CD4-positive, alpha-beta T cell treated with Interleukin-6 at 100 ng/mL for 8 hours (primary cell): ENCODE data around the gene GALNT10.

ENCODE experiments used
- DNase-seq: peaks from one replicate; pipeline ENCODE4 v3.0.0-alpha.2; 2020; ENCODE audit warnings: mixed read lengths, low spot score

The GALNT10 gene

GRCh38 chr5:154179846-154180710, 10.5 kb upstream of the GALNT10 start:
- peak; percentile 57 for DNase-seq

- DNase-seq = no peak
Measured at GRCh38 chr5:154181161-154181560, 9.4 kb upstream of the GALNT10 start.

- DNase-seq = no peak
Measured at GRCh38 chr5:154189256-154189818, 1.2 kb upstream of the GALNT10 start.

GRCh38 chr5:154189819-154190594, 526 bp upstream of the GALNT10 start:
- DNase-seq = peak; percentile 79

GRCh38 chr5:154191467-154192261, 1.1 kb downstream of the GALNT10 start:
- no peak for DNase-seq

- no peak for DNase-seq
Measured at GRCh38 chr5:154193283-154193682, 2.8 kb downstream of the GALNT10 start.

- no peak for DNase-seq
Measured at GRCh38 chr5:154193701-154194121, 3.2 kb downstream of the GALNT10 start.

- DNase-seq = no peak
Measured at GRCh38 chr5:154194345-154195329, 4.1 kb downstream of the GALNT10 start.

GRCh38 chr5:154196281-154196680, 5.7 kb downstream of the GALNT10 start:
- DNase-seq = no peak

- DNase-seq = peak; percentile 15
Measured at GRCh38 chr5:154196955-154197652, 6.6 kb downstream of the GALNT10 start.

GRCh38 chr5:154197801-154198491, 7.4 kb downstream of the GALNT10 start:
- peak; percentile 74 for DNase-seq

- no peak for DNase-seq
Measured at GRCh38 chr5:154198611-154199230, 8.2 kb downstream of the GALNT10 start.

GRCh38 chr5:154199263-154199662, 8.7 kb downstream of the GALNT10 start:
- DNase-seq = no peak

GRCh38 chr5:154199671-154200220, 9.2 kb downstream of the GALNT10 start:
- DNase-seq = no peak

GRCh38 chr5:154200221-154200620, 9.7 kb downstream of the GALNT10 start:
- no peak for DNase-seq

GRCh38 chr5:154201108-154201769, 10.7 kb downstream of the GALNT10 start:
- DNase-seq = no peak

- DNase-seq = peak; percentile 42
Measured at GRCh38 chr5:154202379-154203260, 12.1 kb downstream of the GALNT10 start.
